RWPE2 (cell line): ENCODE measurements around the gene ARGLU1.

ENCODE experiments used
- ATAC-seq: fragments of 200-7000 bp; cut with Tn5 transposase; 3 replicates; pipeline ENCODE4 v1.9.1; 2021; ENCODE audit warnings: low read depth
- DNase-seq: peaks from one replicate; pipeline ENCODE4 v3.0.0-alpha.2; 2020; ENCODE audit warnings: low spot score
- H3K27ac ChIP-seq: fragments of 450-650 bp; 2 replicates; pipeline ENCODE4 v1.5.1; 2017; ENCODE audit warnings: mild to moderate bottlenecking; ENCODE audit not compliant: poor library complexity, severe bottlenecking
- H3K27me3 ChIP-seq: fragments of 250-450 bp; sonication (Bioruptor Pico); 2 replicates; pipeline ENCODE4 v1.5.1; 2021; ENCODE audit warnings: mild to moderate bottlenecking, moderate library complexity; ENCODE audit not compliant: insufficient read depth, poor library complexity, severe bottlenecking
- H3K36me3 ChIP-seq: fragments of 250-450 bp; sonication (Bioruptor Pico); 2 replicates; pipeline ENCODE4 v1.5.1; 2020; ENCODE audit warnings: low read depth, mild to moderate bottlenecking, moderate library complexity
- H3K4me1 ChIP-seq: fragments of 250-450 bp; sonication (Bioruptor Pico); 2 replicates; pipeline ENCODE4 v1.5.1; 2021; ENCODE audit warnings: mild to moderate bottlenecking, moderate library complexity; ENCODE audit not compliant: insufficient read depth, poor library complexity, severe bottlenecking
- H3K4me3 ChIP-seq: fragments of 250-450 bp; sonication (Bioruptor Pico); 2 replicates; pipeline ENCODE4 v1.5.1; 2021; ENCODE audit warnings: mild to moderate bottlenecking, moderate library complexity; ENCODE audit not compliant: severe bottlenecking
- H3K9me3 ChIP-seq: fragments of 250-450 bp; sonication (Bioruptor Pico); 2 replicates; pipeline ENCODE4 v1.5.1; 2021; ENCODE audit warnings: mild to moderate bottlenecking, moderate library complexity; ENCODE audit not compliant: severe bottlenecking
- CTCF ChIP-seq: fragments of 450-650 bp; IDR thresholded peaks from one replicate; pipeline ENCODE4 v1.5.1; 2017; ENCODE audit warnings: mild to moderate bottlenecking, moderate library complexity; ENCODE audit not compliant: poor library complexity, severe bottlenecking

Gene ARGLU1

DNA sequence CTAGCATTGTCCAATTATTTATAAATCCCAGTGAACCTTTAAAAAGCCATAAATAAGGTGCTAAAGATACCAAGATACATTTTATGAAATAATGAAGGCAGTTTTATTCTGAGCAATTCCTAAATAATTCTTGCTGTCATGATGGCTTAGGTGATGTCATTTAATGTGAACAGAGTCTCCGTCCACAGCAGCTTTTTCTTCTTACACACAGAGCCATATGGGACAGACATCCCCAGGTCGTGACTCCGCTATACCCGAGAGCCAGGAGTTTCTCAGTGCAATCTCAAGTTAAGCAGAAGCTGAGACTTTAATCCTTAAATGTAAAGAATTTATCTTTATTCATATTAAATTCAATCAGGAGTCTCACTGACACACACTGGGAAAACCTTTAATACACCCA is 62.2 kb downstream of the ARGLU1 start:
- no peaks in the 10 kb centered on the region for H3K9me3 ChIP-seq
- DNase-seq: no peak
- H3K36me3 ChIP-seq: peaks cover 93% of the 10 kb centered on the region
- H3K4me1 ChIP-seq: peaks cover 45% of the 10 kb centered on the region
- no peak overlapping the region for H3K4me3 ChIP-seq
- TF ChIP-seq CTCF: no peak
- H3K27ac ChIP-seq: no peak overlapping the region
- no peak for ATAC-seq
- no peaks in the 10 kb centered on the region for H3K27me3 ChIP-seq

- ATAC-seq (no peak), DNase-seq (no peak)
- Histone ChIP-seq H3K27me3 (no peaks in the 10 kb centered on the region), H3K27ac (no peak overlapping the region), H3K9me3 (no peaks in the 10 kb centered on the region), H3K4me1 (peaks cover 47% of the 10 kb centered on the region), H3K4me3 (no peak overlapping the region), H3K36me3 (peaks cover 93% of the 10 kb centered on the region)
- no peak for TF ChIP-seq CTCF
These were observed 62.6 kb downstream of the ARGLU1 start for GRCh38 chr13:106505295-106505694.

DNA sequence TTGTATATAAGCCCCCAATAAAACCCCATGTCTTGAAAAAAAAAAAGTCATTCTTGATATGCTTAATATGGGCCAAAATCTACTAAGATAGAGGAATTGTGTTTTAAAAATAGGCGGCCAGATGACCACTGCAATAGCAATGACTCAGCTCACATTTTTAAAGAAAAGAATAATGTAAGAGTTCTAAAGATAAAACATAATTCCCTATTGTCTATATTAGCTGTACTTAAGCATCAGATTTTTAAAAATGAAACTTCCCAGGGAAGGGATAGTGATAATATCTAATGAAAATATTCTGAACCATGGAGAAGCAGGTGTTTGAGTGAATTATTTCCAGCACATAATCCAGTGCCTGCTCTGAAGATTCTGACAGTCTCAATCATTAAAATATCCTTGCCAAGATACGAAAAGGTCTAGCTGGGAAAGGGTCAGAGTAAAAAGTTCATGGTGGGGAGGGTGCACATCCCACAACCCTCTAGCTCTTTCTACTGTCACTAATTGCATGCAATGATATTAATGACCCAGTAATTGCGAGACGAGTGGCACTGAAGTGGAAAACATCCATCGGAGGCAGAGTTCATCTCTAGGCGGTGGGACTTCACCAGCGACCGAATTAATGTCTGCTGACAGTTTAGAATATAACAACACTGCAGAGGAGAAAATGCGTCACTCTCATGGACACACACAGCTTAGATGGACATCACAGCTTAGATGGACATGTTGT is 64.0 kb downstream of the ARGLU1 start:
- peaks cover 93% of the 10 kb centered on the region for H3K36me3 ChIP-seq
- ATAC-seq: no peak
- TF ChIP-seq CTCF: no peak

DNA sequence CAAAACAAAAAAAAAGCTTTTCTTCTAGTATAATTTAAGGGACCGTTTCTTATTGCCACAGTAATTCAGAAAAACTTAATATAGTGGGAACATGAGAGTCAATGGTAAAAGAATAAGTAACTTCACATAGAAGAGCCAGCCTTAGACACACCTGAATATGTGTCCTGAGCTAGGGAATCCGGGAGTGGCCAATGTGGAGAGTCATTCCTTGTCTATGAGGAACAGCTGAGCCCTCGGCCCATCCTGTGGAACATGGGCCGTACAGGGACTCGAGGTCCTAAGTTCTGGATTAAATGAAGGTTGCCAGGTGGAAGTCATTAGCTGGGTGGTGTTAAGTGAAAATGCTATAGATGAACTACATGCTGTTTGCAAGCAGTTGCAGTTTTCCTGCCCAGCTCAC is 64.7 kb downstream of the ARGLU1 start:
- DNase-seq (no peak), ATAC-seq (peak; percentile 48; the same call in 2 of the 3 replicates)
- H3K36me3 ChIP-seq: peaks cover 93% of the 10 kb centered on the region
- no peak overlapping the region for H3K4me3 ChIP-seq
- no peaks in the 10 kb centered on the region for H3K9me3 ChIP-seq
- H3K27me3 ChIP-seq: no peaks in the 10 kb centered on the region
- H3K4me1 ChIP-seq: peaks cover 31% of the 10 kb centered on the region
- no peak for TF ChIP-seq CTCF
- peak overlapping the region; percentile 20 for H3K27ac ChIP-seq

More for the DNA sequence above, 64.0 kb downstream of the ARGLU1 start:
- no peaks in the 10 kb centered on the region for H3K27me3 ChIP-seq
- no peak for DNase-seq
- H3K4me1 ChIP-seq: peaks cover 38% of the 10 kb centered on the region
- H3K27ac ChIP-seq: peak overlapping the region; percentile 20
- H3K9me3 ChIP-seq: no peaks in the 10 kb centered on the region
- no peak overlapping the region for H3K4me3 ChIP-seq

DNA sequence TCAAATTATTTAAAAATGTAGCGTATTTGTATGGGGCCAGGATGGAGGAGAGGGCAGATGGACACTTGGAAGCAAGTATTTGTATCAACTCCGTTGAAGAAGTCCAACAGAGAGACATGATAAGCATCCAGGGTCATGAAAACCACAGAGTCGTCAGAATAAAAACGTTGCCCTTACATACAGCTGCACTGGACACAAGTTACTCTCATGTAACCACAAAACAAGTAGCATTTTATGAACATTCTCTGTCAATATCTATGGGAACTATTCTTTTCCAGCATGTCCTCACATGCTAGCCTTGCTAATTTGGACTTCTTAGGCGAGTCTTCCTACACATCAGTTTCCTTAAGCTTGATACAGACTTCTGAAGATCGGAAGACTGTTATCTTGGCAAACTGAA is 67.5 kb downstream of the ARGLU1 start:
- no peak for TF ChIP-seq CTCF
- H3K36me3 ChIP-seq: peaks cover 95% of the 10 kb centered on the region
- no peak overlapping the region for H3K4me3 ChIP-seq
- no peak for DNase-seq
- no peak overlapping the region for H3K27ac ChIP-seq
- H3K9me3 ChIP-seq: no peaks in the 10 kb centered on the region
- no peak for ATAC-seq
- H3K4me1 ChIP-seq: peaks cover 22% of the 10 kb centered on the region
- H3K27me3 ChIP-seq: no peaks in the 10 kb centered on the region
